AG08396 (cell line): ENCODE measurements around the gene HPGDS.
"Not testable (repeated sequence)": the region's sequence is repeated elsewhere in the genome, so short reads cannot be mapped to it uniquely, and the experiment has no call there.

ENCODE experiments used
- DNase-seq: peaks from one replicate; pipeline ENCODE4 v3.0.0; 2012; ENCODE audit warnings: low spot score, mixed read lengths

The HPGDS gene

GRCh38 chr4:94325835-94326234 is 16.8 kb downstream of the HPGDS start:
- DNase-seq: no peak

DNA sequence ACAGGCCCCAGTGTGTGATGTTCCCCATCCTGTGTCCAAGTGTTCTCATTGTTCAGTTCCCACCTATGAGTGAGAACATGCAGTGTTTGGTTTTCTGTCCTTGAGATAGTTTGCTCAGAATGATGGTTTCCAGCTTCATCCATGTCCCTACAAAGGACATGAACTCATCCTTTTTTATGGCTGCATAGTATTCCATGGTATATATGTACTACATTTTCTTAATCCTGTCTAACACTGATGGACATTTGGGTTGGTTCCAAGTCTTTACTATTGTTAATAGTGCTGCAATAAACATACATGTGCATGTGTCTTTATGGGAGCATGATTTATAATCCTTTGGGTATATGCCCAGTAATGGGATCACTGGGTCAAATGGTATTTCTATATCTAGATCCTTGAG is 22.7 kb downstream of the HPGDS start:
- DNase-seq: not testable (repeated sequence)

DNA sequence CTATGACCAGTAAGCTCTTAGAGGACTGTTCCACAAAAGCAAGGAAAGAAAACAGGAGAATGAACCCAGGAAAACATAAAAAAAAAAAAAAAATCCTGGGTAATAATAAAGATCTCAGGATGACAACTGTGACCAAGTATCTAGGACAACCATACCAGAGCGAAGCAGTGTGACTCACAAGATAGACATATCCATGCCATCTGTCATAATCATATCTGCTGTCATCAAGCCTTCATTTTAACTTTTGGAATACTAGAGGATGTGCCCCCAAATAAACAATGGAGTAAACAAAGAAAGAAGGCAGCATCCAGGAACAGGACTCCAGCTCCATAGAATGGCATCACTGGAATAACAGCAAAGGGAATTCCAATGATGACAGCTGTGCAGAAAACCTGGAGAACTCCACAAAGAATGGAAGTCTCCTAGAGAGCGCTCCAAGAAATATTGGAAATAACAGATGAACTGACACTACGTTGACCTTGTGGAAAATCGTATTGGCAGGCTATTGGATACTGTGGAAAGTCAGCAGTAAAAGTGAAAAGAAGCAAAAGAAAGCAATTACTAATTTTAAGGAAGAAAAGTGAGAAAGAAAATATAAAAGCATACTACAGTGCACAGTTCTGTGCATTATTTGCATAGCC is 35.3 kb downstream of the HPGDS start:
- DNase-seq: no peak

GRCh38 chr4:94306713-94307112 is 35.9 kb downstream of the HPGDS start:
- no peak for DNase-seq

GRCh38 chr4:94305466-94306225 is 37.0 kb downstream of the HPGDS start:
- DNase-seq: peak; percentile 4

- peak; percentile 14 for DNase-seq
Observed at GRCh38 chr4:94304365-94304971, 38.2 kb downstream of the HPGDS start.

DNA sequence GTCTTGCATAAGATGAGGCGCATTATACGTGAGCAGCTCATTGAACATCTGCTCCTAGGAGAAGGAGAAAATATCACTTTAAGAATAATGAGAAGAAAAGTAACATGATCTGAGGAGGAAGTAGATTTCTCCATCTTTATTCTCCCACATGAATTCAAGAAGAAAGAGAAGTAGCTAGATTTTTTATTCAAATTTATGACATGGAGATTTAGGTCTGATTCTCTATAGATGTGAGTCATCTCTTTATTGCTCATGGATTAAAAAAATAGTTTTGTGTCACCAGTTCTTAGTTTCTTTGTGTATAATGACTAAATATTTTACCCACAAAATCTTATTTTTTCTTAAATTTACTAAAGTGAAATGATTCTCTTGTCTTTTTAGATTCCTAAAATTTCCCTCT is 40.4 kb downstream of the HPGDS start:
- DNase-seq: no peak

GRCh38 chr4:94298725-94299252 is 43.8 kb downstream of the HPGDS start:
- DNase-seq: no peak

GRCh38 chr4:94295473-94295872 is 47.2 kb downstream of the HPGDS start:
- not testable (repeated sequence) for DNase-seq

GRCh38 chr4:94293981-94294380 is 48.7 kb downstream of the HPGDS start:
- DNase-seq: not testable (repeated sequence)

- DNase-seq: no peak
Observed at GRCh38 chr4:94290245-94290644, 52.4 kb downstream of the HPGDS start.

DNA sequence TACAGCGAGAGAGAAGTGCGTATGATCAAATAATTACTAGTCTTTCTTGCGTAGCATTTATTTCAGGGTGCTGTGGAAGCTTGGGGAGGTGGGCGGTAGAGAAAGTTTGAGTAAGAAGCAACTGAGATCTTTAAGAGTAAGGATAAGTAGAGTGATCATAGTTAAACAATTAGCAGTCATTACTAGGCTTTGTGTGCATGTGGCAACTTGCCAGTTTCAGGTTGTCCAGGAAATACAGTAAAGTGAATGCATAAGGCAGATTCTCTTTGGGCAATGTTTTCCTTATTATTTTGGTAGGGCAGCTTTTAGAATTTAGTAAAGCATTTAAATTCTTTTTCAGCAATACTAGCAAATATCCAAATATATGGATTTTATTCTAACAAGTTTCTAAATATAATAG is 57.0 kb downstream of the HPGDS start:
- no peak for DNase-seq

- no peak for DNase-seq
Observed at GRCh38 chr4:94284889-94285288, 57.7 kb downstream of the HPGDS start.

DNA sequence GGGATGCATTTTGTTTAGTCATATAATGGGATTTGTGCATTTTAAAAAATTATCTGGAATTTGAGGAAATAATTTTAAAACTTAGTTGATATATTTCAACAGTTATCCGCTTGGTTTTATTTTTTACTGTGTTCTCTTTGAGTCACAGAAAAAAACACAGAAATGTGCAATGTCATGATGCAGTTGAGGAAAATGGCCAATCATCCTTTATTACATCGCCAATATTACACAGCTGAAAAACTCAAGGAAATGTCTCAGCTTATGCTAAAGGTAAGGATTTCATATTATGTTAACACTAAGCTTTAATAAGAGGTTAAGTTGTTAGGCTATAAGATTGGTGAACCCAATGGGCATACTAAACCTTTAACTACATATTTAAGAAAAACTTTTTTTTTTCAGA is 63.9 kb downstream of the HPGDS start:
- DNase-seq: no peak

DNA sequence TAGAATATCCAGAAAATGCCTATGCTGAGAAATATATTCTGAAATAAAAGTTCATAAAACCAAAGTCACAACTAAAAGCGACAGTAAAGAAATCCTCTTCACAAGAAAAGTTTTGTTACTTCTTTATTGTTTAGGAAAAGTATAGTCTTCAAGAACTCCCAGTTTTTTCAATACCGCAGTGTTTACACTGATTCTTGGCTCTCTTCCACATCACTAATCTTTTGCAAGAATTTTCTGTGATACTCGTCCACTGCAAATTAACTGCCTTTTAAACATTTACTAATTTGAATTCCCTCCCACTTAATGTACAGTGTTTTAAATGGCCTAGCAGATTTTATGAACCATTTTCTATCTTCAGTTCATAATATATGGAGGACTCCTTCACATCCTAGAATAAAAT is 65.1 kb downstream of the HPGDS start:
- DNase-seq: no peak

DNA sequence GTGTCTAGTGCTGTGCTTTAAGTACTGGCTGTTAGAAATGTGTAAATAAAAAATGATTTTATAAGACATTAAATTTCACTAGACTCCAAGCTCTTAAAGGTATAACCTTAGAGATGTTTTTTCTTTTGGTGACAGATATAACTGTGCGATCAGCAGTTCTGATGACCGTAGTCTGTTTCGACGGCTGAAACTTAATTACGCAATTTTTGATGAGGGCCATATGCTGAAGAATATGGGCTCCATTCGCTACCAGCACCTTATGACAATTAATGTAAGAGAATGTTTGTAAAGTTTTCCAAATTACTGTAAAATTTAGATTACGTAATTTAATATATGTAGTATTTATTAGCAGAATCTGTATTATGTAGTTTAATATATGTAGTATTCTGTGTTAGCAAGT is 66.4 kb downstream of the HPGDS start:
- no peak for DNase-seq

DNA sequence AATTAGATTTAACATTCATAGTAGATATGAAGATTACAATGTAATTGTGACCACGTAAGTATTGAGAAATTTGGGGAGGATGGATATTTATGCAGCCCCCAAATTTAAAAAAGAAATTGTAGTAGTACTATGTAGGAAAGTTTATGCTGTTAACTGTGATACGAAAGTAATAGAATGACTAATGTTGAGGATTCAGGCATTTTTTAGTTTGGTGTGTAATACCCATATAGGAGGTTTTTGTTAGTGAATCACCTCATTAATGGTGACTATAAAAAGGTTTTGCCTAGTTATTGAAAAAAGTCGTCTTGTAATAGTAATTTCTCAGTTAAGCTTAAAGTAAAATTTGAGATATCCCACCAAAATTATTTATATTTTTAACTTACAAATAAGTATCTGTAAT is 67.7 kb downstream of the HPGDS start:
- peak; percentile 21 for DNase-seq

GRCh38 chr4:94271248-94271647 is 71.4 kb downstream of the HPGDS start:
- no peak for DNase-seq

DNA sequence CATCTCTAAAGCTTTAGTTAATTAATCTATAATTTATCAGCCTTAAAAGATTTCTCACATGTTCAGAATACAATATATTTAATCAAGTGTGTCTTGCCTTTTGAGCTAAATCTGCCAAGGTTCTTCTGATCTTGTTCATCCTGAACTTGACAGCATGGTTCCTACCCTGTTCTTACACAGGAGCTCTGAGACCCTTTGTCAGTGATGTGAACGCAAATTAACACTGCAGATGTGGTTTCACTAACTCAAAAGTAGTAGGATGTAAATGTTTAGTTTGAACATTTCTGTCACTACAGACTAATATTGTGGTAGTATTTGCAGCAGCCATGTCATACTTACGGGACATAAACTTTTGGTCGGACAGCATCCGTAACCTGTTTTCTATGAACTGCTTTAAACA is 75.6 kb downstream of the HPGDS start:
- no peak for DNase-seq

DNA sequence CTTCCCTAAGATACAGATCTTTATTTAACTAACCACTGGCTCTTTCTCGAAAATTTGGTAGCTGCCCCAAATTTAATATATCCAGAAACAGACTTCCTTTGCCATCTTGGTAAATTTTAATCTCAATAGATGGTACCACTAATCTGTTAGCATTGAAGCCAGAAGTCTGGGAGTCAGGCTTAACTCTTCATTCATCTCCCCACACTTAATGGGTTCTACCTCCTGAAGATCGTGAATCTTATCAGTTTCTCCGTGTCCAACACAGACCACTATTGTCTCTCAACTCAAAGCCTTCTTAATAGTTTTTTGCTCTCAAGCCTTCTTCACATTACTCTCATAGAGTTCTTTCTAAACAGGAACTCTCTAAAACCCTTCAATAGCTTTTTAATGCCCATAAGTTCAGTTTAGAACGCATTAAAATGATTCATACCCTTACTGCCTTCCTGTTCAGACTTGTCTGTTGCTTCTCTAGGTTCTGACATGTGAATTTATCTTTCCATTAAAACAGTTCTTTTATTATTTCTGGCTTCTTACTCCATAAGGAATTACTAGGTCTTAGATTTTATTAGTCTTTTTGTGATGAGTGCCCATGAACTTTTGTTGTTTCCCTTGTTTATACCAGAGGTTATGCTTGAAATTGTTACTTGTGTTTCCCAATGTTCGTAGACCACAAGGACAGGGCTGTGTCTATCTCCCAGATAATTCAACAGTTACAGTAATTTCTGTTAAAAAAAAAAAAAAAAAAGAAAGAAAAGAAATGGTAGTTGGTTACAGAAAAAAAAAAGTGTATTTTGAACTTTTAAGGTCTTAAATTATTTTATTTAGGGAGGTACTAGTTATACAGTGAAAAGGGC is 80.2 kb downstream of the HPGDS start:
- no peak for DNase-seq

DNA sequence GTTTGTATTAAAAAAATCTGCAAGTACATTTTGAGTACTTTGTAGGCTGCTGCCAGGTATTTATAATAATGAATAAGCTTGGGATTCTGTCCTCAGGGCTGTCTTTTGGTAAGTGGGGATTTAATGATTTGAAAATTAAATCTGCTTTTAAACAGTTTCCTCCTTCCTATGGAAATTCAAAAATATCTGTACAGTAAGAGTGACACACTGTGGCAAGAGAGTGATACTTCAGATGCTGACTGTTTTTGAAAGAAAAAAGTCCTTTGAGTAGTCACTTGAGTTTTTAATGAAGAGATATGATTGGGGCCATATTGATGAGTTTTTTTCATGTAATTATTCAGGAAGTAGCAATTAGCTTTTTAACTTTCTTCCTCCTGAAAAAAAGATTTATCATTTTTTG is 85.8 kb downstream of the HPGDS start:
- no peak for DNase-seq

DNA sequence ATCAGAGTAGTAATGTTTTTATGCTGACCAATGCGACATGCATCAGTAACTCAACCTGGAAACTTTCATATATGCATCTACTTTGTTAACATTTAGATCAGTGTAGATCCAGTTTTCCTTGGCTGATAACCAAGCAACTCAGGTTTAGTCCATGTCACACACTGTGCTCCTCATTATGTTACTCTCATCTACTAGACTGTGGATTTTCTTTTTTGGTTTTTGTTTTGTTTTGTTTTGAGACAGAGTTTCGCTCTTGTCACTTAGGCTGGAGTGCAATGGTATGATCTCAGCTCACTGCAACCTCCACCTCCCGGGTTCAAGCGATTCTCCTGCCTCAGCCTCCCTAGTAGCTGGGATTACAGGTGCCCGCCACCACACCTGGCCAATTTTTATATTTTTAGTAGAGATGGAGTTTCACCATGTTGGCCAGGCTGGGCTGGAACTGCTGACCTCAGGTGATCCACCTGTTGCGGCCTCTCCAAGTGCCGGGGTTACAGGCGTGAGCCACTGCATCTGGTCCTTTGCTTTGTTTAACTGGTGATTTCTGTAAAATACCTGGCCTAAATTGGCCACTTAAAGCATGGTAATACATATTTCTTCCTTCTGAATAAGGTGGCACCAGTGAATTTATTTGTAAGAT is 86.4 kb downstream of the HPGDS start:
- no peak for DNase-seq
